Measurements from ENCODE around the gene HHATL.

Gene HHATL

DNA sequence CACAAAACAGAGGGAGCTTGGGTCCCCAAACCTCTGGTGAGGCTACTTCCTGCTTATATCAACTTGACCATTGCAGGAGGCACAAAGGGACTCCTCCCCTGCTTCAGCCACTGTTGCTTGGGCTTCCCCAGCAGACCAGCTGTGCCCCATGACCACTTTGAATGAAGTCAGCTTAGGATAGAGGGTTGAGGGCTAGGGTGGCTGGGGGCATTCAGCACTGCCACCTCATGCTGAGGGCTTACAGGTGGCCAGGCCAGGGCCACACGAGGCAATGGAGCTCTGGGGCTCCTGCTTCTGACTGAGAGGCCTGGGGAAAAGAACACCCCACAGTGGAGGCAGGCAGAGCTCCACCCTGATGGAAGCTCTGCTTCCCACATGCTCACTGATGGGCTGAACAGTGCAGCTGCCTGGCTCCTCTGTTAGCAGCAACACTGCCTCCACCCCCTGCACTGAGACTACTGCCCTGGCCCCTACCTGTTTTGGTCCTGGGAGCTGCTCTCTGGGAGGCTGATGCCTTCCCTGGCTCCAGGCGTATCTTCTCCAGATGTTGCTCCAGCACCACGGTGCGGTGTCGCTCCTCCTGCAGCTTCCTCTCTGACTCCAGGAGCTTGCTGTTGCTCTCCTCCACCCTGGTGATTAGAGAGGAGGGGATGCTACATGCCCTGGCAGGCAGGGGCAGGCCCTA is 10.2 kb upstream of the HHATL start:
- no peak for DNase-seq (ENCODE audit: low read depth, low spot score)

- no peak for DNase-seq (ENCODE audit: low read depth, low spot score)
Measured at GRCh38 chr3:42712344-42712648, 9.7 kb upstream of the HHATL start.

- no peak for DNase-seq (ENCODE audit: low read depth, low spot score)
Measured at GRCh38 chr3:42711491-42712343, 9.1 kb upstream of the HHATL start.

GRCh38 chr3:42710323-42711021 is 7.9 kb upstream of the HHATL start:
- DNase-seq (ENCODE audit: low read depth, low spot score): no peak

- no peak for DNase-seq (ENCODE audit: low read depth, low spot score)
Measured at GRCh38 chr3:42709621-42710020, 7.0 kb upstream of the HHATL start.

- DNase-seq (ENCODE audit: low read depth, low spot score): no peak
Measured at GRCh38 chr3:42708611-42709151, 6.1 kb upstream of the HHATL start.

DNA sequence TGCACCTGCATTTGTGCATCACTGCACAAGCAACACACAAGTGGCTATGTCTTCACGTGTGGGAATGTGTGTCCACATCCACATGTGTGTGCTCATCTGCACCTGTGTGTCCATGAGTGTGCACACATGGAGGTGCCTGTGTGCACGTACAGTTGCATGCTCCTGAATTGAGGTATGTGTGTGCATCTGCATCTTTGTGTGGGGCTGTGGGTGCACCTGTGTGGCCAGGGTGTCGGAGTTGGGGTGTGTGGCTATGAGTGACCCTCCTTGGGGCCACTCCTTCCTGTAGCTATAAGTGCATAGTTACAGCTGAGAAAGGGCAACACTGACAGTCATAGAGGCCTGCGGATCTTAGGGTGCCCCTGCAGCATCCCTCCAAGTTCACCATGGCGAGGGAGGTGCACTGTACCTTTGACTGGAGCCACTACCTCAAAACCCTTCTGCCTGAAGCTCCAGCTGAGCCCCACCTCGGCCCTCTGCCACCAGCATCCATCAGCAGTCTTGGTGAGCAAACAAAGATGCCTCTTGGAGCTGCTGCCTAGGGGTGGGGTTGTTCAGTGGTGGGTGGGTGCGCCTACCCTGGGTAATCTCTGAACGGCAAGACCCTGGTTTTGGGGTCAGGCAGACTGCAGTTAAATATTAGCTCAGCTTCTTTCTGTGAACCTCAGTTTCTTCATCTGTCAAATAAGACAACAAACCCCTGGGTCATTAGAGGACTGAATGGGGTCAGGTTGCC is 5.2 kb upstream of the HHATL start:
- DNase-seq (ENCODE audit: low read depth, low spot score): no peak

DNA sequence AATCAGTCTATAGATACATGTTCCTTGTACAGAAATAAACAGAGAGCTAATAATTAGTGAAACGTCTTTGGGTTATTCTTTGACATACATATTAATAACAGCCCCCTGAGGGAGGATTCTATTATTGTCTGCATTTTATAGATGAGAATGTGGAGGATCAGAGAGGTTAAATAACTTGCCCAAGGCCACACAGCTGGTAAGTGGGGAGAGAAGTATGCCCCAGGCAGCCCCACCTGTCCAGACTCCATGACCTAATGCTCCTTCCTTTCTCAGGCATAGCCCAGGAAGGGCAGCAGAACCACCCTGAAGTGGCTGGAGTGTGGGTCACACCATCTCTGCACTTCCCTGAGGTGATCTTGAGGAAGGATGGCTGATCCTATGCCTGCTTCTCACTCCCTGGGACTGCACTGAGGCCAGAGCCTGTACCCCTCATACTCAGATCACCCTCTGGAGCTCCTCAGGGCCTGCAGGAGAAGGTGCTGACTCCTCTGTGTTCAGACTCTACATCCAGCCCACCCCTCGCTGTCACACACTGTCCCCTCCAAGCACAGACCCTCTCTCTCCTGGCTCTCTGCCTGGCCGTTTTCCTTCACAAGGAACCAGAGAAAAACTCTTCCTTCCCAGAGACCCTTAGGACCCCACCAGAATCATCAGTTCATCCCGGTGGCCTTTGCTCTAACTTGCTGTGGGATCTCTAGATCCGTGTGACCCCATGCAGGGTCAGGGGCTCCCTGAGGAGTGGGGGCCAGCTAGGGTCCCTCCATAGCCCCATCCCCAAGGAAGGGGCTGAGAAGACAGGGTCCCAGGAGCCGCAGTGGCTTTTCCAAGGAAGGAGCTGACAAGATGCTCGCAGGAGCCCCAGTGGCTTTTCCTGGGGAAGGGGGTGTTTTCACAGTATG is 4.4 kb upstream of the HHATL start:
- DNase-seq (ENCODE audit: low read depth, low spot score): no peak

GRCh38 chr3:42705962-42706585 is 3.5 kb upstream of the HHATL start:
- DNase-seq (ENCODE audit: low read depth, low spot score): no peak

DNA sequence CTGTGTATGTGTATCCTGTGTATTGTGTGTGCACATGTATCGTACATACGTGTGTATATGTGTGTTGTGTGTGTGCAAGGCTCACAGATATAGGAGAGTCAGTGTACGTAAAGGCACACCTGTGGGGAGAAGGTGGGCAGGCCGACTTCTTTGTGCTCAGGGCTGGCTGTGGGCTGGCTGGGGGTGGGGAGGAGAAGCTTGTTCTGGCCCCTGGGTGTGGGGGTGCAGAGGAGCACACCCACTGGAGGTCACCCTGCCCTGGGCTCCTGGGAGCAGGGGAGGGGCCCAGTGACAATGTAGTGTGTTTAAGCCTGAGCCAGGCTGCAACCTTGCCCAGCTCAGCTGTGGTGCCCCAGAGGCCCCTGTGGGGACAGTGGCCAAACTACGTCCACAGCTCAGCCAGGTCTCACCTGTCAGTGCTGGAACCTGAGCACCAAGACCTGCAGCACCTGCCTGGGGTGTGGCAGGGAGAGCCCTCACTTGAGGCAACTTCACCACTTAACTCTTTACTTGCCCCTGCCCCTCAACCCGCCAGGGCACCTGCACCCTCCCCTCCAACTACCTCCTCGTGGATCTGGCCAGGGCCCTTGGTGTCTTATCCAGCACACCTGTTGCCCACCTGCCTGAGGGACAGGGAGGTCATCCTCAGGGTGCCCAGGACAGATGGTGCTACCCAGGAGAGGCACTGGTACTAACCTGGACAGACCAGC is 2.6 kb upstream of the HHATL start:
- DNase-seq (ENCODE audit: low read depth, low spot score): no peak

DNA sequence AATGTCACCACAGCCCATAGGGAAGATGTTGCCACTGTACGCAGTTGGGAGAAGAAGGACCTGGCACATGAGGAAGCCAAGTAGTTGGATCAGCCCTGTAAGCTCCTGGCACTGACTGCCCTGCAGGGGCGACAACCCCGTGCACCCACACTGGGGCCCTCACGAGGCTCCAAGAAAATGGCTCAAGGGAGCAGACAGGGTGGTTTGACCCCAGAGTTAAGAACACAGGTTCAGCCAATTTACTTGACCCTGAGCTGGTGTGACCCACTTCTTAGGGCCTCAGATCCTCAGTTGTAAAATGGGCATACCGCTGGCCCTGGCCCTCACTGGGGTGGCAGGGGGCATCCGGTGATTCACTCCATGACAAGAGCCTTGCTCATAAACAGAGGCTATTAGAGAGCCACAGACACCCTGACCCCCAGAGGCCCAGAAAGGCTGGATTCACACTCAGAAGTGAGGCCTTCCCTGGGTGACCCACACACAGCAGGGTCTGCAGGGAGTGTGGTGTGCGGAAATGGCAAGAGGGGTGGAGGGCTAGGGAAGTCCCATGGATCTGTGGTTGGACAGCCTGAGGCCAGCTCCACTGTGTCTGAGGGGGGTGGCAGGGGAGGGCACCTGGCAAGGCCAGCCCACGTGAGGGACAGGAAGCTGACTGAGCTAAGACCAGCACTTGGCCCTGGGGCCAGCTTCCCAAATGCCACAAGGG is 1.7 kb upstream of the HHATL start:
- no peak for DNase-seq (ENCODE audit: low read depth, low spot score)

DNA sequence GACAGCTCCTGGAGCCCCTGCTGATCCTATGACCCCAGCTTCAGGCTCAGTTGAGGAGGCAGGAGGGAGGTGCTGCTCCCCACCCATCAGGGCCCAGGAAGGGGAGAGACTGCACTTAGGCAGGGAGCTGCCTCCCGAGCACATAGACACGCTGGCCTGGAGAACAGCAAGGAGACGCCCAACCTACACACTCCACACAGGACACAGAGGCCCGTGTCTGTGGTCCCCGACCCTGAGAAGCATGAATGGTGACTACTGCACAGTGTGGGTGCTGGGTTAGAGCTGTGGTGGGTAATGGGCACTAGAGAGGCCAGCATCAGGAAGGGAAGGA is 1.1 kb upstream of the HHATL start:
- DNase-seq (ENCODE audit: low read depth, low spot score): no peak

DNA sequence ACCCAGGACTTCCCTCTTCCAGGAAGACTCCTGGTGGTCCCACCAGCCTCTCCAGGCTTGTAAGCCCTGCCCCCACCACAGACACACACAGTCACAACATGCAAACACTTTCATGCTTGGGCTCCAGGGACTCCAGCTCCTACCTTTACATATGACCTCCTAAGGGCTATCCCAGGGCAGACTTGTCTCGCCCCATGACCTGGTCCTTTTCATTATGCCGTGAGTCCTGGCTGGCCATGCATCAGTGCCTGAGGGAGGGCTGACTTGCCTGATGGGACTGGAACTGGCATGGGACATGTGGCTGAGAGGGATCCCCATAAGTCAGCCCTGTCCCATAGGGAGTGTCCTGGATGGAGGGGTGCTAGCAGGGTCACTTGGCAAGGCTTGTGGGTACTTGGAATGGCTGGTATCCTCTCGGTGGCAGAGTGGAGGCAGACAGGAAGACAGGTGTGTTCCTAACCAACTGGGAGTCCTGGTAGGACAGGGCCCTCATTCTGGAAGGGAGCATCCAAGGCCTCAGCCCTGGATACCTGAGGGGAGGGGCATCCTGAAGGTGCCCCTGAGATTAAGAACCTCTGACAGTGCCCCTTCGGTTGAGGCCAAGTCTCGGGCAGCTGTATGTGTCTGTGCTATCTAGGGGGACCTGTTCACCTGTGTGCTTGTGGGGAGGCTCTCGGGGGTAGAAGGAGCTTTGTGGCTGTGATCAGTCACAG is 540 bp upstream of the HHATL start:
- DNase-seq (ENCODE audit: low read depth, low spot score): no peak

DNA sequence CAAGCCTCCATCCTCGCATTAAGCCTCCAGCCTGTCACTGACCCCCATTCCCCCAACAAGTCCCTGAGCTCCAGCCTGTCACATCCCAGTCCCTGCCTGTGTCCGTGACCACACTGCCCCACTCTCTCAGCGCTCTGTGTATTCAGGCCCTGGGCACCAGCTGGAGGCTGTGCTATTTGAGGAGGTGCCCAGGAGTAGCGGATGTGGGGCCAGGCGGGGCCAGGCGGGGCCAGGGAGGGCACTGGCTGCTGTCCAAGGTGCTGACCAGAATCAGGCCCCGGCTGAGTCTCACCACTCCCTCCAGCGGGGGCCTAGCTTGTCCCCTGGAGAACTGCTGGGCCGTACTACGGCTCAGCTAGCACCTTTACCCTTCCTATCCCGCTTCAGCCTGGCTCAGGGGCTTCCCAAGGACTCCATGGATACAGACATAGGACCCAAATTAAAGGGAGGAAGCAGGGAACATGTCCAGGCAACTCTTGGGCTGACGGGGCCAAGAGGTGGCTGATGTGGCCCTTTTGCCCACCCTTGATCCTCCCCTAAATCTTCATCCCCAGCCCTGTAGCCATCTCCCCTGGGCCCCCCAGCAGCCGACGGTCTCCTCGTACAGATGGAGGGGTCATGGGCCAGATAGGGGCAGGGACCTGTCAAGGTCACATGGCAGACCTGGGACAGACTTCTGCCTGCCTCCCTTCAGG is 1.1 kb downstream of the HHATL start:
- DNase-seq (ENCODE audit: low read depth, low spot score): peak; percentile 73

DNA sequence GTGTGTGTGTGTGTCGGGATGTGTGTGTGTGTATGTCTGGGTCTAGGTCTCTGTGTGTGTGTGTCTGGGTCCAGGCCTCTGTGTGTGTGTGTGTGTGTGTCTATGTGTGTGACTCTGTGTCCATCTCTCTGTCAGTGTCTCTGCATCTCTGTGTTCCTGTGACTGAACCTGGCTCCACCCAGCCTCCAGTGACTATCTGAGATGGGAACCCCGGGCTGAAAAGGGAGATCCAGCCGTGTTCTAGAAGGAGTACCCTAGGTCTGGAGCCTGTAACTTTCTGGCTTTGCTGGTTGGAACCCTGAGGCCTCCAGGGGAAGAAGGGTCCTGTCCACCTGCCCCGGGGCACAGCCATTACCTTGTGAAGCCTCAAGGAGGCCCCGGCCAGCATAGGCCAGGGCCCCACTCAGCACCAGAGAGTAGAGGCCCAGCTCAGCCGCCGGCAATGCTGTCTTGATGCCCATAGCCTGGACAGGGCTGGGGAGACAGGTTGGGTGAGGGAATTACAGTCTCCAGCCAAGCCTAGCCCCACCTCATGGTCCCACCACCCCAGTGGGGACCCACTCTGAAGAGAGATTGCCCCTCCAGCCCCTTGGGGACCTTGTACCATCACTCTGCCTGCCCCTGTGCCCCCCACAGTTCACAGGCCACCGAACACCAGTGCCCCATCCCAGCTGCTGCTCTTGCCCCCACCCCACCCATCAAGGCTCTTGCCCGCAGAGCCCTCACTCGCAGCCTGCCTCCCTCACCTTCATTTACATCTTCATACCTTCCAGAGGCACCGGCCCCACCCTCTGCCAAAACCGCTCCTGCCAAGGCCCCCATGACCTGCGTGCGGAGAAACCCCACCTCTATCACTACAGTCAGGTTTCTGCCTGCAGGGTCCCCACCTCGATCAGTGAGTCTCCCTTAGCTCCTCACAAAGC is 2.0 kb downstream of the HHATL start:
- DNase-seq (ENCODE audit: low read depth, low spot score): no peak

DNA sequence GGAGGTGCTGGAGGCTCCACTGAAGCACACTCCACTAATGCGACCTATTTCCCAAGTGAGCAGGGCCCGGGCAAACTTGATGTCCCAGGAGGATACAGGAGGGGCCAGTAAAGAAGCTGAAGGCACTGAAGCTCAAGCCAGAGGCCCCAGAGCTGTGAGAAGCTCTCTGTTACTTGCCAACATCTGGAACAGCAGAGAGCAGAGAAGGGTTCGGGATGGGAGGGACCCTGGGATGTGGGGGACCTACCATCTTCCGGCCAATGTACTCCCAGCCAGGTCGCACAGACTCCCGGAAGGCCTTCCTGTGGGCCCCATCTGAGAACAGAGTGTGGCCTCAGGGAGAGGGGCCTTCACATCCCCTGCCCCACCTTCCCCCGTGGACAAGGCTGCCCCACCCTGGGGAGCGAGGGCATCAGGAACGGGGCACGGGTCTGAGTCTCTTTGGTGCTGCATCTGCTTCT is 3.1 kb downstream of the HHATL start:
- no peak for DNase-seq (ENCODE audit: low read depth, low spot score)

- no peak for DNase-seq (ENCODE audit: low read depth, low spot score)
Measured at GRCh38 chr3:42698911-42699230, 3.7 kb downstream of the HHATL start.
